ENCODE results near the gene MTM1. TPM values are rescaled to one million over a fixed set of nuclear protein-coding genes. Genes with fewer than 3 reads are reported as not detected.

Gene MTM1
- polyA plus RNA-seq, 3 donors: 6.5 to 23.4 (median 17.0) TPM

- H4K20me1 ChIP-seq (ENCODE audit: insufficient read depth, low read length): no peaks in the 10 kb centered on the region
Measured at GRCh38 chrX:150643958-150644357, 75.5 kb downstream of the MTM1 start.

GRCh38 chrX:150644422-150644821 is 76.0 kb downstream of the MTM1 start:
- H3K36me3 ChIP-seq (replicated peaks in 1 of 2; ENCODE audit: control insufficient read depth in 1 of 2, insufficient read depth in 2 of 2, low read length in 2 of 2): peaks cover 57 to 89% of the 10 kb centered on the region in 2 donors
- no peak overlapping the region for H3K27ac Mint-ChIP-seq

More at GRCh38 chrX:150643958-150644357, 75.5 kb downstream of the MTM1 start:
- Histone ChIP-seq H3K36me3 (replicated peaks in 1 of 2; ENCODE audit: control insufficient read depth in 1 of 2, insufficient read depth in 2 of 2, low read length in 2 of 2) (peaks cover 61 to 89% of the 10 kb centered on the region in 2 donors), H3K4me1 (ENCODE audit: control insufficient read depth in 1 of 2, insufficient read depth in 2 of 2, low read length in 2 of 2) (peaks cover 0 to 1% of the 10 kb centered on the region in 2 donors), H3K27me3 (ENCODE audit: control insufficient read depth in 2 of 2, insufficient read depth in 2 of 2, low read length in 2 of 2) (no peaks in the 10 kb centered on the region), H3K4me2 (replicated peaks; ENCODE audit: extremely low read depth, low read length, poor library complexity, severe bottlenecking) (no peak overlapping the region), H3K9ac (ENCODE audit: insufficient read depth, low read length, poor library complexity, severe bottlenecking) (no peak overlapping the region), H3K9me3 (replicated peaks in 1 of 2; ENCODE audit: control insufficient read depth in 1 of 2, insufficient read depth in 1 of 2, low read length in 2 of 2) (no peaks in the 10 kb centered on the region), H3K79me2 (ENCODE audit: insufficient read depth, low read length) (no peaks in the 10 kb centered on the region), H3K4me3 (replicated peaks in 1 of 3; ENCODE audit: low read depth in 2 of 3, low read length in 3 of 3) (no peak overlapping the region), H3K27ac (ENCODE audit: low read depth in 1 of 2, low read length in 2 of 2) (no peak overlapping the region), H2AFZ (ENCODE audit: insufficient read depth, low read depth, low read length, poor library complexity, severe bottlenecking) (no peak overlapping the region)
- peak overlapping the region in 1 of 7 donors; percentile 35 for H3K27ac Mint-ChIP-seq
- intact Hi-C loops (cut with micrococcal nuclease): no loop called here
- no peak for TF ChIP-seq CTCF (IDR thresholded peaks at IDR 0.05)
- DNase-seq: no peak
- H3K36me3 Mint-ChIP-seq: peaks cover 43 to 47% of the 10 kb centered on the region in 2 donors
- no peaks in the 10 kb centered on the region for H3K9me3 Mint-ChIP-seq
- no peaks in the 10 kb centered on the region for H3K27me3 Mint-ChIP-seq (ENCODE audit: low read depth in 3 of 3)
- H3K4me1 Mint-ChIP-seq: peaks cover 4% of the 10 kb centered on the region
- no CpG with 5 or more reads among the region's 2 CpGs for WGBS (ENCODE audit: insufficient coverage)
- H3K4me3 Mint-ChIP-seq: no peak overlapping the region

More at GRCh38 chrX:150644422-150644821, 76.0 kb downstream of the MTM1 start:
- Histone ChIP-seq H3K27me3 (ENCODE audit: control insufficient read depth in 2 of 2, insufficient read depth in 2 of 2, low read length in 2 of 2) (no peaks in the 10 kb centered on the region), H3K9me3 (replicated peaks in 1 of 2; ENCODE audit: control insufficient read depth in 1 of 2, insufficient read depth in 1 of 2, low read length in 2 of 2) (no peaks in the 10 kb centered on the region), H3K79me2 (ENCODE audit: insufficient read depth, low read length) (no peaks in the 10 kb centered on the region), H3K4me3 (replicated peaks in 1 of 3; ENCODE audit: low read depth in 2 of 3, low read length in 3 of 3) (no peak overlapping the region), H3K4me2 (replicated peaks; ENCODE audit: extremely low read depth, low read length, poor library complexity, severe bottlenecking) (no peak overlapping the region), H4K20me1 (ENCODE audit: insufficient read depth, low read length) (no peaks in the 10 kb centered on the region), H3K27ac (ENCODE audit: low read depth in 1 of 2, low read length in 2 of 2) (no peak overlapping the region), H3K9ac (ENCODE audit: insufficient read depth, low read length, poor library complexity, severe bottlenecking) (no peak overlapping the region), H2AFZ (ENCODE audit: insufficient read depth, low read depth, low read length, poor library complexity, severe bottlenecking) (no peak overlapping the region), H3K4me1 (ENCODE audit: control insufficient read depth in 1 of 2, insufficient read depth in 2 of 2, low read length in 2 of 2) (peaks cover 0 to 5% of the 10 kb centered on the region in 2 donors)
- H3K36me3 Mint-ChIP-seq: peaks cover 47 to 50% of the 10 kb centered on the region in 2 donors
- TF ChIP-seq CTCF (IDR thresholded peaks at IDR 0.05): no peak
- intact Hi-C loops (cut with micrococcal nuclease): no loop called here
- H3K27me3 Mint-ChIP-seq (ENCODE audit: low read depth in 3 of 3): peaks cover 0 to 1% (median 0%) of the 10 kb centered on the region in 3 donors
- H3K4me1 Mint-ChIP-seq: peaks cover 8% of the 10 kb centered on the region
- no peak for DNase-seq
- no CpG with 5 or more reads among the region's 4 CpGs for WGBS (ENCODE audit: insufficient coverage)
- H3K4me3 Mint-ChIP-seq: no peak overlapping the region
- H3K9me3 Mint-ChIP-seq: no peaks in the 10 kb centered on the region

All from CD14-positive monocyte (primary cell).